Activated CD4-positive, alpha-beta memory T cell treated with anti-CD3 and anti-CD28 coated beads, Interleukin-2, amount 10 ng/mL, durations not matched to agents 7 days and 5 days (primary cell): ENCODE results near the gene CEP350. TPM values are rescaled to one million over a fixed set of nuclear protein-coding genes. Genes with fewer than 3 reads are reported as not detected.

Experiments
- CTCF ChIA-PET: fragments of 350-600 bp; sonication (Branson Sonifier 250); formaldehyde crosslinking; loops from one replicate; lab custom pipeline; 2021; ENCODE audit warnings: antibody characterized with exemption, inconsistent platforms; lab: Charles Lee
- POLR2A ChIA-PET: fragments of 350-600 bp; sonication (Branson Sonifier 250); formaldehyde crosslinking; loops from one replicate; lab custom pipeline; 2021; ENCODE audit warnings: antibody characterized with exemption; lab: Charles Lee
- DNase-seq: peaks from one replicate; pipeline ENCODE4 v3.0.0-alpha.2; 2020
- H3K27ac Mint-ChIP-seq: one replicate; pipeline ENCODE4 v1.8.0; 2021; ENCODE audit warnings: mild to moderate bottlenecking, mixed read lengths
- H3K27me3 Mint-ChIP-seq: one replicate; pipeline ENCODE4 v1.8.0; 2021; ENCODE audit warnings: mixed read lengths
- H3K36me3 Mint-ChIP-seq: one replicate; pipeline ENCODE4 v1.8.0; 2021; ENCODE audit warnings: low read depth, mixed read lengths
- H3K4me1 Mint-ChIP-seq: one replicate; pipeline ENCODE4 v1.8.0; 2021; ENCODE audit warnings: mixed read lengths
- H3K4me3 Mint-ChIP-seq: one replicate; pipeline ENCODE4 v1.8.0; 2021; ENCODE audit warnings: mild to moderate bottlenecking, mixed read lengths
- H3K9me3 Mint-ChIP-seq: one replicate; pipeline ENCODE4 v1.8.0; 2021; ENCODE audit warnings: mixed read lengths
- total RNA-seq, 2 experiments: library from RNA; stranded (reverse); gene quantifications; one replicate each; pipeline ENCODE4 v1.2.3, GENCODE V29; 2021

The CEP350 gene
- total RNA-seq, 2 experiments from 2014 or later, result 52.6 to 57.0 TPM

- CTCF ChIA-PET, result interaction anchor here (2.0 kb wide), 1 partner anchor 56 kb away, joined by 6 read pairs; no protein-coding TSS in a partner anchor
- Mint-ChIP-seq H3K4me3 (no peak overlapping the region), H3K27ac (no peak overlapping the region), H3K9me3 (no peaks in the 10 kb centered on the region), H3K36me3 (peaks cover 72% of the 10 kb centered on the region), H3K4me1 (no peaks in the 10 kb centered on the region), H3K27me3 (no peaks in the 10 kb centered on the region)
- POLR2A ChIA-PET, result interaction anchor here (1.1 to 1.3 kb wide), 2 partner anchors 12 to 21 kb away, joined by 3 to 4 read pairs; no protein-coding TSS in a partner anchor
- no peak for DNase-seq
Measured at GRCh38 chr1:180046674-180047073, 92.1 kb downstream of the CEP350 start.

- Mint-ChIP-seq H3K36me3 (peaks cover 56% of the 10 kb centered on the region), H3K27ac (no peak overlapping the region), H3K27me3 (no peaks in the 10 kb centered on the region), H3K4me3 (no peak overlapping the region), H3K9me3 (no peaks in the 10 kb centered on the region), H3K4me1 (peaks cover 7% of the 10 kb centered on the region)
- DNase-seq, result no peak
- ChIA-PET CTCF (no interaction called here), POLR2A (no interaction called here)
Measured at GRCh38 chr1:180053594-180054567, 99.3 kb downstream of the CEP350 start.

GRCh38 chr1:180057883-180058396 is 103.3 kb downstream of the CEP350 start:
- ChIA-PET POLR2A (no interaction called here), CTCF (no interaction called here)
- Mint-ChIP-seq H3K4me3 (no peak overlapping the region), H3K9me3 (no peaks in the 10 kb centered on the region), H3K27me3 (no peaks in the 10 kb centered on the region), H3K27ac (no peak overlapping the region), H3K36me3 (peaks cover 49% of the 10 kb centered on the region), H3K4me1 (peaks cover 7% of the 10 kb centered on the region)
- DNase-seq, result no peak

GRCh38 chr1:180061019-180061418 is 106.4 kb downstream of the CEP350 start:
- ChIA-PET CTCF (no interaction called here), POLR2A (no interaction called here)
- no peaks in the 10 kb centered on the region for H3K27me3 Mint-ChIP-seq
- no peak for DNase-seq
- peaks cover 7% of the 10 kb centered on the region for H3K4me1 Mint-ChIP-seq
- H3K36me3 Mint-ChIP-seq, result peaks cover 46% of the 10 kb centered on the region
- no peaks in the 10 kb centered on the region for H3K9me3 Mint-ChIP-seq
- no peak overlapping the region for H3K4me3 Mint-ChIP-seq
- H3K27ac Mint-ChIP-seq, result no peak overlapping the region

GRCh38 chr1:180062452-180062971 is 107.9 kb downstream of the CEP350 start:
- ChIA-PET CTCF (no interaction called here), POLR2A (no interaction called here)
- H3K36me3 Mint-ChIP-seq, result peaks cover 50% of the 10 kb centered on the region
- H3K4me3 Mint-ChIP-seq, result no peak overlapping the region
- H3K9me3 Mint-ChIP-seq, result no peaks in the 10 kb centered on the region
- no peaks in the 10 kb centered on the region for H3K27me3 Mint-ChIP-seq
- peak overlapping the region; percentile 4 for H3K27ac Mint-ChIP-seq
- H3K4me1 Mint-ChIP-seq, result peaks cover 5% of the 10 kb centered on the region
- DNase-seq, result no peak

GRCh38 chr1:180065408-180065807 is 110.8 kb downstream of the CEP350 start:
- no peaks in the 10 kb centered on the region for H3K27me3 Mint-ChIP-seq
- H3K4me1 Mint-ChIP-seq, result no peaks in the 10 kb centered on the region
- DNase-seq, result no peak
- H3K9me3 Mint-ChIP-seq, result no peaks in the 10 kb centered on the region
- ChIA-PET CTCF (no interaction called here), POLR2A (no interaction called here)
- H3K4me3 Mint-ChIP-seq, result no peak overlapping the region
- H3K27ac Mint-ChIP-seq, result no peak overlapping the region
- H3K36me3 Mint-ChIP-seq, result peaks cover 42% of the 10 kb centered on the region

GRCh38 chr1:180066150-180066549 is 111.5 kb downstream of the CEP350 start:
- peaks cover 42% of the 10 kb centered on the region for H3K36me3 Mint-ChIP-seq
- no peaks in the 10 kb centered on the region for H3K4me1 Mint-ChIP-seq
- no peak overlapping the region for H3K4me3 Mint-ChIP-seq
- no peaks in the 10 kb centered on the region for H3K27me3 Mint-ChIP-seq
- POLR2A ChIA-PET, result no interaction called here
- no peak for DNase-seq
- H3K27ac Mint-ChIP-seq, result no peak overlapping the region
- no peaks in the 10 kb centered on the region for H3K9me3 Mint-ChIP-seq
- CTCF ChIA-PET, result no interaction called here

- Mint-ChIP-seq H3K4me3 (no peak overlapping the region), H3K27me3 (no peaks in the 10 kb centered on the region), H3K9me3 (no peaks in the 10 kb centered on the region), H3K36me3 (peaks cover 41% of the 10 kb centered on the region), H3K27ac (no peak overlapping the region), H3K4me1 (no peaks in the 10 kb centered on the region)
- POLR2A ChIA-PET, result interaction anchor here (0.6 kb wide), 1 partner anchor 188 kb away, joined by 3 read pairs; the partner anchor contains the start of gene TOR1AIP1
- no peak for DNase-seq
- CTCF ChIA-PET, result no interaction called here
Measured at GRCh38 chr1:180070286-180070685, 115.7 kb downstream of the CEP350 start.

GRCh38 chr1:180071759-180072158 is 117.1 kb downstream of the CEP350 start:
- peaks cover 40% of the 10 kb centered on the region for H3K36me3 Mint-ChIP-seq
- H3K4me3 Mint-ChIP-seq, result no peak overlapping the region
- ChIA-PET POLR2A (no interaction called here), CTCF (interaction anchor here (0.7 kb wide), 1 partner anchor 110 kb away, joined by 3 read pairs; no protein-coding TSS in a partner anchor)
- H3K27ac Mint-ChIP-seq, result no peak overlapping the region
- no peak for DNase-seq
- no peaks in the 10 kb centered on the region for H3K9me3 Mint-ChIP-seq
- no peaks in the 10 kb centered on the region for H3K27me3 Mint-ChIP-seq
- H3K4me1 Mint-ChIP-seq, result no peaks in the 10 kb centered on the region

- Mint-ChIP-seq H3K4me1 (no peaks in the 10 kb centered on the region), H3K36me3 (peaks cover 20% of the 10 kb centered on the region), H3K27me3 (no peaks in the 10 kb centered on the region), H3K4me3 (no peak overlapping the region), H3K27ac (no peak overlapping the region), H3K9me3 (no peaks in the 10 kb centered on the region)
- ChIA-PET POLR2A (no interaction called here), CTCF (no interaction called here)
- DNase-seq, result no peak
Measured at GRCh38 chr1:180080439-180080838, 125.8 kb downstream of the CEP350 start.

- Mint-ChIP-seq H3K9me3 (no peaks in the 10 kb centered on the region), H3K4me1 (no peaks in the 10 kb centered on the region), H3K27me3 (no peaks in the 10 kb centered on the region), H3K27ac (no peak overlapping the region), H3K36me3 (peaks cover 18% of the 10 kb centered on the region), H3K4me3 (no peak overlapping the region)
- no peak for DNase-seq
- POLR2A ChIA-PET, result no interaction called here
- CTCF ChIA-PET, result no interaction called here
Measured at GRCh38 chr1:180081474-180081873, 126.9 kb downstream of the CEP350 start.

- Mint-ChIP-seq H3K4me3 (no peak overlapping the region), H3K9me3 (no peaks in the 10 kb centered on the region), H3K4me1 (no peaks in the 10 kb centered on the region), H3K36me3 (peaks cover 18% of the 10 kb centered on the region), H3K27me3 (no peaks in the 10 kb centered on the region), H3K27ac (no peak overlapping the region)
- DNase-seq, result no peak
- ChIA-PET CTCF (interaction anchor here (1.0 kb wide), 2 partner anchors 96 to 98 kb away, joined by 3 read pairs; no protein-coding TSS in a partner anchor), POLR2A (interaction anchor here (1.4 kb wide), 1 partner anchor 71 kb away, joined by 3 read pairs; the partner anchor contains the start of gene QSOX1)
Measured at GRCh38 chr1:180083164-180083563, 128.6 kb downstream of the CEP350 start.

GRCh38 chr1:180084867-180085266 is 130.3 kb downstream of the CEP350 start:
- peaks cover 26% of the 10 kb centered on the region for H3K36me3 Mint-ChIP-seq
- ChIA-PET CTCF (interaction anchor here (1.6 kb wide), 1 partner anchor 94 kb away, joined by 6 read pairs; no protein-coding TSS in a partner anchor), POLR2A (interaction anchor here (1.5 kb wide), 1 partner anchor 18 kb away, joined by 4 read pairs; no protein-coding TSS in a partner anchor)
- no peak overlapping the region for H3K4me3 Mint-ChIP-seq
- no peaks in the 10 kb centered on the region for H3K27me3 Mint-ChIP-seq
- DNase-seq, result no peak
- no peak overlapping the region for H3K27ac Mint-ChIP-seq
- no peaks in the 10 kb centered on the region for H3K4me1 Mint-ChIP-seq
- H3K9me3 Mint-ChIP-seq, result no peaks in the 10 kb centered on the region
